Type B pancreatic cell (in vitro differentiated cells): ENCODE data around the gene AIG1. TPM values are rescaled to one million over a fixed set of nuclear protein-coding genes. Genes with fewer than 3 reads are reported as not detected.
A peak's percentile ranks its signal among the peaks of the same experiment; 100 is the strongest.

Experiments used
- DNase-seq: peaks from one replicate; pipeline ENCODE4 v3.0.0; 2021; ENCODE audit warnings: mixed read lengths; ENCODE audit not compliant: unreplicated experiment; ENCODE audit errors: extremely low spot score
- H3K27ac Mint-ChIP-seq: 2 replicates; pipeline ENCODE4 v1.8.0; 2021; ENCODE audit warnings: mild to moderate bottlenecking, mixed read lengths
- H3K27me3 Mint-ChIP-seq: 2 replicates; pipeline ENCODE4 v1.8.0; 2021; ENCODE audit warnings: mixed read lengths
- H3K36me3 Mint-ChIP-seq: 2 replicates; pipeline ENCODE4 v1.8.0; 2021; ENCODE audit warnings: mixed read lengths
- H3K4me1 Mint-ChIP-seq: one replicate; pipeline ENCODE4 v1.8.0; 2021; ENCODE audit warnings: mixed read lengths; ENCODE audit not compliant: unreplicated experiment
- H3K4me3 Mint-ChIP-seq: 2 replicates; pipeline ENCODE4 v1.8.0; 2021; ENCODE audit warnings: mild to moderate bottlenecking, mixed read lengths
- H3K9me3 Mint-ChIP-seq: 2 replicates; pipeline ENCODE4 v1.8.0; 2021; ENCODE audit warnings: mixed read lengths
- total RNA-seq: library from RNA; stranded (reverse); gene quantifications from 2 replicates; pipeline ENCODE4 v1.2.1, GENCODE V29; 2021; ENCODE audit warnings: low replicate concordance
- TF ChIP-seq, protein P1 (sequence below): fragments of 200-600 bp; sonication (generic); conservative IDR thresholded peaks from 2 replicates; pipeline ENCODE4 v1.5.0; 2021; ENCODE audit warnings: antibody characterized with exemption, mild to moderate bottlenecking

AIG1 gene
- total RNA-seq, 1 donor from 2014 or later: 34.3 TPM

GRCh38 chr6:143251288-143251687 is 190.6 kb downstream of the AIG1 start:
- no peak for DNase-seq
- TF ChIP-seq, protein P1, sequence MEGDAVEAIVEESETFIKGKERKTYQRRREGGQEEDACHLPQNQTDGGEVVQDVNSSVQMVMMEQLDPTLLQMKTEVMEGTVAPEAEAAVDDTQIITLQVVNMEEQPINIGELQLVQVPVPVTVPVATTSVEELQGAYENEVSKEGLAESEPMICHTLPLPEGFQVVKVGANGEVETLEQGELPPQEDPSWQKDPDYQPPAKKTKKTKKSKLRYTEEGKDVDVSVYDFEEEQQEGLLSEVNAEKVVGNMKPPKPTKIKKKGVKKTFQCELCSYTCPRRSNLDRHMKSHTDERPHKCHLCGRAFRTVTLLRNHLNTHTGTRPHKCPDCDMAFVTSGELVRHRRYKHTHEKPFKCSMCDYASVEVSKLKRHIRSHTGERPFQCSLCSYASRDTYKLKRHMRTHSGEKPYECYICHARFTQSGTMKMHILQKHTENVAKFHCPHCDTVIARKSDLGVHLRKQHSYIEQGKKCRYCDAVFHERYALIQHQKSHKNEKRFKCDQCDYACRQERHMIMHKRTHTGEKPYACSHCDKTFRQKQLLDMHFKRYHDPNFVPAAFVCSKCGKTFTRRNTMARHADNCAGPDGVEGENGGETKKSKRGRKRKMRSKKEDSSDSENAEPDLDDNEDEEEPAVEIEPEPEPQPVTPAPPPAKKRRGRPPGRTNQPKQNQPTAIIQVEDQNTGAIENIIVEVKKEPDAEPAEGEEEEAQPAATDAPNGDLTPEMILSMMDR: peak; percentile 27
- H3K27ac Mint-ChIP-seq: no peak overlapping the region
- peaks cover 9% of the 10 kb centered on the region for H3K4me1 Mint-ChIP-seq
- H3K9me3 Mint-ChIP-seq: peaks cover under 1% of the 10 kb centered on the region
- H3K36me3 Mint-ChIP-seq: peaks cover 5% of the 10 kb centered on the region
- H3K4me3 Mint-ChIP-seq: no peak overlapping the region
- no peaks in the 10 kb centered on the region for H3K27me3 Mint-ChIP-seq

DNA sequence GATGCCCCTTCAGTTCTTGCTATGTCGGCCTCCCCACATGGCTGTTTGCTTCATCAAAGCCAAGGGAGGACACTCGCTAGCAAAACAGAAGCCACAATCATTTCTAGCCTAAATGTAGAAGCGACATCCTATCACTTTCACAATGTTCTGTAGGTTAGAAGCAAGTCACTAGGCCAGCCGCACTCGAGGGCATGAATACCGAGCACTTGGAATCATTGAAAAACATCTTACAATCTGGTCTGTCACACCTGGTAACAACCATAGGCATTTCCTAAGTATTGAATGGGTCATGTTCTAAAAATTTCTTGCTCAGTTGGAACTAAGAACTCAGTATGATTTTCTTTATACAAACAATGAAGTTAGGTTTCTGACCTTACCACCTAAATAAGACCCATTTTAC is 192.3 kb downstream of the AIG1 start:
- TF ChIP-seq, protein P1: no peak
- Mint-ChIP-seq H3K4me3 (no peak overlapping the region), H3K4me1 (peaks cover 9% of the 10 kb centered on the region), H3K27me3 (no peaks in the 10 kb centered on the region), H3K9me3 (no peaks in the 10 kb centered on the region), H3K27ac (no peak overlapping the region), H3K36me3 (peaks cover 4% of the 10 kb centered on the region)
- no peak for DNase-seq

- peaks cover 9% of the 10 kb centered on the region for H3K4me1 Mint-ChIP-seq
- H3K4me3 Mint-ChIP-seq: no peak overlapping the region
- peaks cover 4% of the 10 kb centered on the region for H3K36me3 Mint-ChIP-seq
- TF ChIP-seq, protein P1: no peak
- H3K27ac Mint-ChIP-seq: no peak overlapping the region
- no peak for DNase-seq
- H3K9me3 Mint-ChIP-seq: no peaks in the 10 kb centered on the region
- no peaks in the 10 kb centered on the region for H3K27me3 Mint-ChIP-seq
These were observed 192.9 kb downstream of the AIG1 start for GRCh38 chr6:143253586-143253985.

GRCh38 chr6:143258945-143259344 is 198.3 kb downstream of the AIG1 start:
- H3K27ac Mint-ChIP-seq: no peak overlapping the region
- H3K36me3 Mint-ChIP-seq: no peaks in the 10 kb centered on the region
- no peak for DNase-seq
- H3K4me1 Mint-ChIP-seq: peaks cover 11% of the 10 kb centered on the region
- H3K27me3 Mint-ChIP-seq: no peaks in the 10 kb centered on the region
- H3K9me3 Mint-ChIP-seq: no peaks in the 10 kb centered on the region
- H3K4me3 Mint-ChIP-seq: no peak overlapping the region
- TF ChIP-seq, protein P1: no peak

- Mint-ChIP-seq H3K36me3 (no peaks in the 10 kb centered on the region), H3K27me3 (no peaks in the 10 kb centered on the region), H3K4me3 (no peak overlapping the region), H3K9me3 (no peaks in the 10 kb centered on the region), H3K27ac (no peak overlapping the region), H3K4me1 (peaks cover 26% of the 10 kb centered on the region)
- no peak for DNase-seq
- TF ChIP-seq, protein P1: no peak
These were observed 200.2 kb downstream of the AIG1 start for GRCh38 chr6:143260857-143261256.

- TF ChIP-seq, protein P1: no peak
- no peak overlapping the region for H3K4me3 Mint-ChIP-seq
- peaks cover 26% of the 10 kb centered on the region for H3K4me1 Mint-ChIP-seq
- no peak overlapping the region for H3K27ac Mint-ChIP-seq
- no peak for DNase-seq
- H3K36me3 Mint-ChIP-seq: no peaks in the 10 kb centered on the region
- no peaks in the 10 kb centered on the region for H3K27me3 Mint-ChIP-seq
- H3K9me3 Mint-ChIP-seq: no peaks in the 10 kb centered on the region
These were observed 201.3 kb downstream of the AIG1 start for GRCh38 chr6:143261899-143262436.
